HG02973 (cell line): Measurements from ENCODE around the gene UQCR10.

Experiments
- ATAC-seq: cut with Tn5 transposase; IDR thresholded peaks from one replicate; pipeline ENCODE4 v1.9.1; 2021; ENCODE audit warnings: moderate library complexity; ENCODE audit not compliant: unreplicated experiment

Gene UQCR10

DNA sequence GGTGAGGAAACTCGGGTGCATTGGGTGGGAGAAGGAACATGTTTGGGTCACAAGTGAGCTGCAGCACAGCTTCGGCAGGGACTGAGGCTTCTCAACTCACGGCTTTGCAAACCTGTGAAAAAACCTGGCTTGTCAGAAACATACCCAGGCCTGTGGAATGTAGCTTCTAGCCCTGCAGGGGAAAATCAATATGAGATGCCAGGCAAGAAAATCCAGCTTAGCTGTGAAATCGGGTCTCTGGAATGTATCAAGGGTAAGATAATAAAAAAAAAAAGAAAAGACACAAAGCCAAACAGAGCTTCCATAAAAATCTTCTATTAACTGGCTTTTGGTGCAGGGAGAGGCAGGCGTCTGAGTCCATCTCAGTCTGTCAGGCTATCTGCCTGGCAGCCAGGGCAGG lies 28.5 kb downstream of the UQCR10 start:
- no peak for ATAC-seq

DNA sequence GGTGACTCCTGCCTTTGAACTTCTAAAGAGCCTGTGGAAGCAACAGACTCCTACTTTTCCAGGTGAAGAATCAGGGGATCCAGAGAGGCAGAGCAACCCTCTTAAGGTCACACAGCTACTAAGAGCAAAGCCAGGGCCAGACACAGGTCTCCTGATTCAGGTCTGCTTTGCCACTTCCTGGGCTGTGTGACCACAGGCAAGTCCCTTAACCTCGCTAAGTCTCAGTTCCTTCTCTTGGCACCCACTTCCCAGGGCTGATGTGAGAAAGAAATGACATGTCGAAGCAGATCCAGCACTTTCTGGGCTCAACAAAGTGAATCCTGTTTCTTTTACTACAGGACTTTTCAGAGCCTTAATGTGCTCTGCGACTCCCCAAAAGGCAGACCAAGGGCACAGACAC lies 30.2 kb downstream of the UQCR10 start:
- ATAC-seq = no peak

DNA sequence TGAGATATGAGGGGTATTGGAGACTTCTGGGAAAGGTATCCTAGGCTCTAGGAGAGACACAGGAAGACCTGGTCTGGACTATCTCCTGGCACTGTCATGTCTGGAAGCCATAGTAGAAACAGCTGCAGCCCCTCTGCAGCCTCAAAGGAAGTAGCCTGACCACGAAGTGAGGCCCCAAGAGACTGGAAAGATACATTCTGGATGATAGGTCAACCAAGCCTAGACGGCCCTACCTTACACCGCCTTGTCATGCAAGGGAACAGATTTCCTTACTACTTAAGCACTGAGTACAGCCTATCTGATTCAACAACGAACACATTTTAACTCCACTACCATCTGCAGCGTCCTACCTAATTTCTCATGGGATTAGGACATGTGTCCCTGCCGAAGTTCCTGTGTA lies 31.1 kb downstream of the UQCR10 start:
- ATAC-seq = no peak

DNA sequence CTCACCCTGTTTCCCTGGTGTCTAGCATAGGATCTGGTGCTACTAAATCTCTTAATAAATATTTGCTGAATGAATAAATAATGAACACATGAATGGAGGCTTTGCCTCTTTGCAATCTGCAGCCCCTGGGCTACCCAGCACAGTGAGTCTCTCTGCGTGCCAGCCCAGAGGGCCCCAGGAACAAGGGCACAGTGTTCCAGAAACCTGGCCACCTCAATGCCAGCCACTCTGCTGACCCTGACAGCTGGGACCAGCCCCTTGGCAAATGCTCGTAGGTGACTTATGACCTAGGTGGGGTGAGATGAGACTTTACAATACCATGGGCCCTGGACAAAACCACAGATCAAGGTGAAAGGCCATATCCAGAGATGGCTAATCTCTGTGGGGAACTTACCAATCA lies 31.6 kb downstream of the UQCR10 start:
- ATAC-seq = no peak

DNA sequence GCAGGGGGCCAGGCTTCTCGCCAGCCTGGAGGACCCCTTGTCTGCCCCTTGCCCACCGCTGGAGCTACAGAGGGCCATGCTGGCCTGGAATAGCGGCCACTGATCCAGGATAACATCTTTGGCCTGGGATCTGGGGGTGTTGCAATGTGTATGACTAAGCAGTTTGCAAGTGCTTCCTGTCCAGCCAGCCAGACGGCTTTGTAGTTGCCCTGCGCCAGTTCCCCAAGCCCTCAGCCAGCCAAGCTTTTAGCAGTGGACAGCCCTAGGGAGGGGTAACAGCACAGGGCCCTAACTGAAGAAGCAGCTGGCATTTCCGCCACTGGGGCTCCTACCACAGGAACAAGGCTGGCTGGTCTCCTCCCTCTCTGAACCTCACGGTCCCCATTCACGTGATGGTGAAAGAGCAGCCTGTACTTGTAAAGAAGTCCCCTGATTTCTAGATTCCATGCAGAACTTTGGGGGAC lies 32.1 kb downstream of the UQCR10 start:
- ATAC-seq = no peak

DNA sequence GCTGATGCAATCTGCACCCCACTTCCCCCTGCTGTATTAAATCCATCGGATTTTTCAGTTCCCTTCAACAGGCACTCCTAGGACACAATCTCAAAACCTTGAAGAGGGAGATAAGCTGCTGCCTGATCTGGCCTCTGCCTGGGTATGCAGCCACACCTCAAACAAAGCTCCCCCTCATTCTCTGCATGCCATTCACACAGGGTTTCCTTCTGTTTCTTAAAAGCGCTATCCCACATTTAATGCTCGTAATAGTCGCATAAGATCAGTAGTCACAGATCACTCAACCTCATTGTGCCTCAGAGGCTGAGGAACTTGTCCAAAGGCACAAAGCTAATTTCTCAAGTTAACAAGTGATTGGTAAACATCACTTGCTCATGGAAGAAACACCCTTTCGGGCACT lies 34.0 kb downstream of the UQCR10 start:
- no peak for ATAC-seq

DNA sequence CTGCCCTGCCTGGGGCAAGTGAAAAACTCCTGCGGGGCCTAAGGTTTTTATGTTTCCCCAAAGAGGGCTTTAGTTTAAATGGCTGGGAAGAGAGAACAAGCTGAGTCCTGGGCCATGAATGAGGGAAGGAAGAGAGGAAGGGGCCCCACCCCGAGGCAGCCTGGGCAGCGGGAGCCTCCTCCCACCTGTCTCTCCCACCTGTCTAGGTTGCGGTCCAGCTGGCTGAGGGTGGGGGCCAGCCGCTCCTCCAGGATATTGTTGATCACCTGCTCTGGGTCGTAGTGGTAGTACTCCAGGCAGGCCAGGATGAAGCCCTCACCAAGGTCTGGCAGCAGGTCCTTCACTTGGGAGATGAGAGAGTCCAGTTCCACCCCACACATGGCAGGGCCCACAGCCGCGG lies 34.6 kb downstream of the UQCR10 start:
- ATAC-seq = no peak

DNA sequence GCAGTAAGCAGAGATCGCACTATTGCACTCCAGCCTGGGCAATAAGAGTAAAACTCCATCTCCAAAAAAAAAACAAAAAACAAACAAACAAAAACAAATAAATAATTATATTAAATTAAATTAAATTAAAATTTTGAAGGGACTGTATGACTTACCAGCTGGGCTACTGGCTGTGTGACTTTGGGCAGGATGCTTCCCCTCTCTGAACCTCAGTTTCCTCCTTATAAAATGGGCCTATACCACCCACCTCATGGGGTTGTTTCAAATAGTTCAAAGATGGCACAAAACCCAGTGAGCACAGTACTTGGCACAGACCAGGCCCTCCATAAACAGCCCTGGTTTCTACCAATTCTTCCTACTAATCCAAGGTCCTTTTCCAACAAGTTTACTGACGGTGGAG lies 36.0 kb downstream of the UQCR10 start:
- ATAC-seq = no peak

DNA sequence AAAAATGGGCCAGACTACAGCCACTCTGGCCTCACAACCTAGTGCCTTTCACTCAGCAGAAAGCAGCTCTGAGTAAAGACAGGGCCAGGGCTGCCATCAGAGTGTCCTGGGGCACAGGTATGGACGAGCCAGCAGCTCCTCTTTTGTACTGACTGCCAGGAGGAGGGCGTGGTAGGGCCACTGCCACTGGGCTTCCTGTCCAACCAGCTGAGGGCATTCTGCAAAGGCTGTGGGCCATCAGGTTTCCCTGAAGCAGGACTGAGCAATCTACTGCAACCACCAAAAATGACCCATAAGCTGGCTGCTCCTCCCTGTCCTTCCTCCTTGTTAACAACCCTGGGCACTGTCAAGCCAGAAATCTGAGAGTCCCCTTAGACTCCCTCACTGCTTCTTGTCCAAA lies 37.8 kb downstream of the UQCR10 start:
- no peak for ATAC-seq

DNA sequence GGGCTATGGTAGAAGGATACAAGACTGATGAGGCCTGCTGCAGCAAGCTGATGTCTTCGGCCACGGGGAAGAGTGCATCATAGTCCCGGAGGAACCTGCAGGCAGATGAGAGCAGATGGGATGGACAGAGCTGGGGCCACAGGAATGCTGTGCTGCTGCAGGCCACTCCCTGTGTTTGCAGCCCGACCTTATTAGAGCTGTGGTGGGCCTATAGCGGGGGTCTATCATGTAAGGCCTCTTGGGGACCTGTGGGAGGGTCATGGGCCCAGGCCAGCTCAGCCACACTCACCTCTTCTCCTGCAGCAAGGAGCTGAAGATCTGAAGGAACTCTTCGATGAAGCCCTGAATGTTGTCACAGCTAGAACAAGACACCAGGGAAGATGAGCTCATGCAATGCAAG lies 39.0 kb downstream of the UQCR10 start:
- ATAC-seq = no peak

DNA sequence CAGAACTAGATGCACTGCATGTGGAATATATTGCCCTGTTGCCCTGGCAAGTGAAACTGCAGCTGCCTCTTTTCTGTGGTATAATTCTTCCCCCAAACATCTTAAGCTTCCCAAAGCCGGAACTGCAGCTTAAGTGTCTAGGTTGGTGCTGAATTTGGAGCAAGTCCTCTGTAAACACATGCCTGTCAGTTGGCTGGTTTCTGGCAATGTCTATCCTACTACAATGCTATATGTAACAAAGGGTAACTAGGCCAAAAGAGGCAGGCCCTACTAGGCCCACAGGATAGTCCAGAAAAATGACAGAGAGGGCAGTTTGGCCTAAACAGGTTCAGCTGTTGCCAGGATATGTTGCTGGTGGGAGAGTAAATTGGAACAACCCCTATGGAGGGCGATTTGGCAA lies 43.0 kb downstream of the UQCR10 start:
- no peak for ATAC-seq

DNA sequence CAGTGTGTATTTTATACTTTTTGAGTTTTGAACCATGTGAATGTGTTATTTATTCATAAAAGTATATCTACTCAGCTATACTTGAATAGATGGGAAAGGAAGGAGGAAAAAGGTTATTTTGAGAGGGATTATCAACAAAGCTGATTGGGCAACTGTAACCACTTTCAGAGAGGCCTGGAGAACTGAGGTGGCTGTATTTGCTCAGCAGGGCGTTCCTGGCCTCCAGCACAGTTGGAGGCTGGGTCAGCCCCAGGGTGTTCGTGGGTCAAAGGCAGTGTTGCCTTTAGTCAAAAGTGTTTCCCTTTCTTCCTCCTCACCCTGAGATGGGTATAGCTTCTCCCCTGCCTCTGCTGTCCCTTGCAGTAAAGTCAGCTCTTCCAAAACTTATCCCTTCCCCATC lies 44.2 kb downstream of the UQCR10 start:
- ATAC-seq = no peak

DNA sequence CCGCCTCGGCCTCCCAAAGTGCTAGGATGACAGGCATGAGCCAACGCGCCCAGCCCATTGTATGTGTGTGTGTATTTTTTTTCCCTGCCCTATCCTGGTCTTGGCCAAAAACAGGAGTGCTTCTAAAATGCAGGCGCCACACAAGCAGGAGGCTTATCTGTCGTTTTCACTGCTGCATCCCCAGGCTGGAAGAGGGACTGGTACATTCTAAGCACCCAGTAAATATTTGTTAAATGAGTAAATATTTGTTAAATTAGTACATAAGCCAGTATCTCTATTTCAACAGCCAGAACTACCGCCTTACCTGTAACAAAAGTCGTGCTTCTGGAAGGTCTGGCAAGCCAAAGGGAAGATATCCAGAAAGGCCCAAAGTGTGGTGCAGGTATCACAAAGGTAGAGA lies 46.0 kb downstream of the UQCR10 start:
- ATAC-seq = no peak

DNA sequence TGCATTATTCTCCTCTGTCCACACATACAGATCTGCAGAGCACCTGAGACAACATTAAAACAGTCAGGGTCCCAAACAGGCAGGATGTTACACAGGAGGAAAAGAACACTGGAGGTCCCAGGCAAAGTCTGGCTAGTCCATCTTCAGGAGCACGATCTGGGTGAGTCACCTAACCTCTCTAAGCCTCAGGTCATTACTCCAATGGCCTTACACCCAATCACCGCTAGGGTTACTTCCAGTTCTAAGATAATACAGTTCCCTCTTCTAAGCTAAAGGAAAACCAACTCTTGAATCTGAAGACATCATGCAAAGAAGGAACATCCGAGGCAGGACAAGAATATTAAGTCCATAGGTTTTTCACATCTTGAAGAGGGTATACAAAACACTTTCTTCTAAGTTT lies 46.4 kb downstream of the UQCR10 start:
- no peak for ATAC-seq

DNA sequence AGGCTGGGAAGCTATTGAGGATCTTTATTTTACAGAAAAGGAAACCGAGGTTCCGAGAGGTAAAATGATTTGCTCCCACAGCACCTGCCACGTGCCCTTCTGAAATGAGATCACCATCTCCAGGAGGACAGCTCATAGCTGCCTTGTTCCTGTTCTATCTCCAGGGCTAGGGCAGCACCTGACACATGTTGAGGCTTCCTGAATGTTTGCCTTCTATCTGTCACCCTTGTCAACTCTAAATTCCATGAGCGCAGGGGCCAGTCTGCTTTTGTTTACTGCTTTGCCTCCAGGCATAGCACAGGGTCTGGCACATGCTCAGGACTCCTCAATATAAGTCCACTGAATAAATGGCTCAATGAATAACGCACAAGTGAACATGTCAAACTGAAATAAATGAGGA lies 46.8 kb downstream of the UQCR10 start:
- no peak for ATAC-seq

DNA sequence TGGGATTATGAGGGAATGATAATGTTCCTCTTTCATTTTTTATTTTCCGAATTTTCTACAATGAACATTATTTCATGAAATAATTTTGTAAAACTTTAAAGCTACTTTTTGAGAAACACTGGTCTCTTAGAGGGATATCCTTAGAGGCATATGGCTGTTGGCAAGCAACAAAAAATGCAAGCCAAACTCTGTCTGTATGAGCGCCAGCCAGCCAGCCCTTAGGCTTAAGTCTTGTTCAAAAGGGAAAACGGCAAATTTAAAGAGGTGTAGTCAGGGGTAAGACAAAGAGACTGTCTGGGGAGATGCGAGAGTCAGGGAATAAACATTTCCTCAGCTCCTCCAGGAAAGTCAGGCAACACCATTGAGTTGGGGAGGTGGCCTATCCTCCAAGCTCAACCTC lies 48.4 kb downstream of the UQCR10 start:
- ATAC-seq = no peak

DNA sequence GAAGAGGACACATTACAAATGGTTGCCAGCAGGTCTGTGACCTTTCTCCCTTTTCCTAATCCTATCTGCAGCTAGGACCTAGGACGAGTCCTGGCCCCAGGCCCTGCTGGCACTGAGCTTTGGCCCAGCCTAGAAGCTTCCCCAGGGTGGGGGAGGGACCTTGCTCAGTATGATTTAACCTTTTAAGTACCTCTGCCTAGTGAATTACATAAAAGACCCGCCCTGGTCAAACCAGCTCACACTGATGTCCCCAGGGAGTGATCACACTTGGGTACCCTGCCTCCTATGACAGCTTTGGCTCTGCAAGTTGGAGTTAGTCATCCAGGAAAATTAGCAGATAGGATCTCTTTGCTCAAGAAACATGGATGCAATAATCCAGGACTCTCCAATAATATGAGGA lies 49.0 kb downstream of the UQCR10 start:
- ATAC-seq = no peak

DNA sequence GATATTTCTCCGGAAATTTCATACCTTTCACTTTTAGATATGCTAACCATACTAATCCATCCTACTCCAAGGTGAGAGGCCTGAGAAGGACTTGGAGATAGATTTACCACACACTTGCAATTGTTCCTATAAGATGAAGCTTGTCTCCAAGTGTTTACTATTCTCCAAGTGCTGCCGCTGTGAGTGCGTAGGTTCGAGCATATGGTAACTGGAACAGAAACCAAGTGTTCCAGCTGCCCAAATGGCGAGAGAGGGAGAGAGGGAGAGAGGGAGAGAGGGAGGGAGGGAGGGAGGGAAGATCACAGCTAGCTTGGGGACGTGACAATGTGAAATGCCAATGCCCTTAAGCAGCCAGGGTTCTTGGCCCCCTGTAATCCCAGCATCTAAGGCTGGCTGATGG lies 49.4 kb downstream of the UQCR10 start:
- ATAC-seq = no peak

DNA sequence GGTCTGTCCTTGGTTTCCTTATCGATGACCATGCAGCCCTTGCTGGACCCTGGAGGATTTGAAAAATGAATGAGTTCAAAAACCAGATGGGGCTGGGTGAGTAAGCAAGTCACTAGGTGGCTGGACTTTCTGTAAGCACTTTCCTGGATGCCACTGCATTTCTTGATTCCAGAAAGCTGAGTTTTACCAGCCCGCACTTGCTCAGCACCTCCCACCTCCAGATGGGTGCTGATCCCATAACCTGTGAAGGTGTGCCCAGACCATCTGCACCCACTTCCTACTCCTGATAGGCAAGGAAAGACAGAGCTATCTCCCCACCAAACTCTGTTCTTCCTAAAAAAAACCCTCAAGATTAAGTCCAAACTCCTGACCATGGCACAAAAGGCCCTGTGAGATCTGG lies 49.8 kb downstream of the UQCR10 start:
- no peak for ATAC-seq

DNA sequence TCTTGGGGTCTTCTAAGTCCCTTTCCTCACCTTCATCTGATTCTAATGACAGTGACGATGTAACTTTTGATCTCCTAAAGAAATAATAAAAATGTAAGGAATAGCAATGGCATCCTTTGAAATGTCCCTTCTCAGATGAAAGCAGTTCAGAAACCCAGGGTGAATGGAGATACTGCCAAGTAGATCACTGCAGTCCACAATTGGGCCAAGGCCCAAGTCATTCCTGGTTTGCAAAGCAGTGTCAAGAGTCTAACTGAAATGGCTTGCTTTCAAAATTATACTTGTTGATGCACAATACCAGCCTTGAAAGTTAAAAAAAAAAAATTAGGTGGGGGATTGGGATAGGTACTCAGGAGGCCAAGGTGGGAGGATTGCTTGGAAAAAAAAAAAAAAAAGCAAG lies 50.6 kb downstream of the UQCR10 start:
- no peak for ATAC-seq

DNA sequence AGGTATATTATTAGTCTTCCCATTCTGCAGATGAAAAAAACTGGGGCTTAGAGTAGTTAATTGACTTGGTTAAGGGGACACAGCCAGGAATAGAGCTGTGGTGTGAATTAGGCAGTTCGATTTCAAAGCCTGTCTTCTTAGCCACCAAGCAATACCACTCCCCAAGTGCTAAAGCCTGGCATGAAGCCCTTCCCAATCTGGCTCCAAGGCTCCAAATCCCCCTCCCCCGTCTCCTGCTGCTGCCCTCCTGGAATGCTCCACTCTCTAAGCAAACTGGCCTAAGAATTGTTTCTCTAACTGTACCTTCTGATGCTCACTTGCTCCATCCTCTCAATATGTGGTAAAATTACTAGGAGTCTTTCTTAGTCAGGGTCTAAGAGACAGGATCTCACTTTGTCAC lies 52.3 kb downstream of the UQCR10 start:
- ATAC-seq = no peak
